ENCODE measurements around the gene MCM8. TPM values are rescaled to one million over a fixed set of nuclear protein-coding genes. Genes with fewer than 3 reads are reported as not detected.

Gene MCM8
- total RNA-seq, 1 experiment from 2014 or later = 20.6 TPM

GRCh38 chr20:5928836-5929715 lies 21.4 kb upstream of the MCM8 start:
- TF ChIP-seq CTCF (IDR thresholded peaks at IDR 0.05; ENCODE audit: unreplicated experiment) = no peak
- no peaks in the 10 kb centered on the region for H3K36me3 Mint-ChIP-seq (ENCODE audit: insufficient read depth, unreplicated experiment)
- no peak overlapping the region for H3K4me3 Mint-ChIP-seq (ENCODE audit: low read depth, unreplicated experiment)
- H3K9me3 Mint-ChIP-seq (ENCODE audit: low read depth, unreplicated experiment) = no peaks in the 10 kb centered on the region
- no peak overlapping the region for H3K27ac Mint-ChIP-seq (ENCODE audit: unreplicated experiment)
- H3K4me1 Mint-ChIP-seq (ENCODE audit: low read depth, unreplicated experiment) = no peaks in the 10 kb centered on the region
- CTCF ChIA-PET = no interaction called here
- no peak for DNase-seq
- no TSS peak for BruUV-seq (replicated peaks)
- intact Hi-C loops (cut with micrococcal nuclease; ENCODE audit: unreplicated experiment) = no loop called here
- peaks cover 52% of the 10 kb centered on the region for H3K27me3 Mint-ChIP-seq (ENCODE audit: unreplicated experiment)

GRCh38 chr20:5931411-5931810 lies 19.0 kb upstream of the MCM8 start:
- Mint-ChIP-seq H3K9me3 (ENCODE audit: low read depth, unreplicated experiment) (no peaks in the 10 kb centered on the region), H3K4me1 (ENCODE audit: low read depth, unreplicated experiment) (no peaks in the 10 kb centered on the region), H3K36me3 (ENCODE audit: insufficient read depth, unreplicated experiment) (no peaks in the 10 kb centered on the region), H3K27me3 (ENCODE audit: unreplicated experiment) (peaks cover 46% of the 10 kb centered on the region), H3K27ac (ENCODE audit: unreplicated experiment) (no peak overlapping the region), H3K4me3 (ENCODE audit: low read depth, unreplicated experiment) (no peak overlapping the region)
- no peak for TF ChIP-seq CTCF (IDR thresholded peaks at IDR 0.05; ENCODE audit: unreplicated experiment)
- CTCF ChIA-PET = no interaction called here
- intact Hi-C loops (cut with micrococcal nuclease; ENCODE audit: unreplicated experiment) = loop anchor here (10.0 kb wide), 1 partner anchor 367 kb away; no protein-coding TSS in a partner anchor
- DNase-seq = no peak
- BruUV-seq (replicated peaks) = no TSS peak

- Mint-ChIP-seq H3K4me3 (ENCODE audit: low read depth, unreplicated experiment) (no peak overlapping the region), H3K36me3 (ENCODE audit: insufficient read depth, unreplicated experiment) (no peaks in the 10 kb centered on the region), H3K27ac (ENCODE audit: unreplicated experiment) (no peak overlapping the region), H3K4me1 (ENCODE audit: low read depth, unreplicated experiment) (no peaks in the 10 kb centered on the region), H3K27me3 (ENCODE audit: unreplicated experiment) (peaks cover 46% of the 10 kb centered on the region), H3K9me3 (ENCODE audit: low read depth, unreplicated experiment) (no peaks in the 10 kb centered on the region)
- no TSS peak for BruUV-seq (replicated peaks)
- CTCF ChIA-PET = interaction anchor here (1.3 kb wide), 1 partner anchor 403 kb away, joined by 3 read pairs; no protein-coding TSS in a partner anchor
- TF ChIP-seq CTCF (IDR thresholded peaks at IDR 0.05; ENCODE audit: unreplicated experiment) = no peak
- intact Hi-C loops (cut with micrococcal nuclease; ENCODE audit: unreplicated experiment) = loop anchor here (10.0 kb wide), 1 partner anchor 368 kb away; no protein-coding TSS in a partner anchor
- DNase-seq = no peak
Measured at GRCh38 chr20:5932796-5933195, 17.7 kb upstream of the MCM8 start.

- Mint-ChIP-seq H3K27ac (ENCODE audit: unreplicated experiment) (no peak overlapping the region), H3K4me3 (ENCODE audit: low read depth, unreplicated experiment) (no peak overlapping the region), H3K36me3 (ENCODE audit: insufficient read depth, unreplicated experiment) (no peaks in the 10 kb centered on the region), H3K9me3 (ENCODE audit: low read depth, unreplicated experiment) (no peaks in the 10 kb centered on the region), H3K27me3 (ENCODE audit: unreplicated experiment) (peaks cover 39% of the 10 kb centered on the region), H3K4me1 (ENCODE audit: low read depth, unreplicated experiment) (no peaks in the 10 kb centered on the region)
- TF ChIP-seq CTCF (IDR thresholded peaks at IDR 0.05; ENCODE audit: unreplicated experiment) = no peak
- CTCF ChIA-PET = interaction anchor here (1.3 to 1.5 kb wide), 2 partner anchors 377 to 404 kb away, joined by 3 to 5 read pairs; no protein-coding TSS in a partner anchor
- no TSS peak for BruUV-seq (replicated peaks)
- intact Hi-C loops (cut with micrococcal nuclease; ENCODE audit: unreplicated experiment) = loop anchor here (10.0 kb wide), 1 partner anchor 369 kb away; no protein-coding TSS in a partner anchor
- peak; percentile 9 for DNase-seq
Measured at GRCh38 chr20:5933802-5934436, 16.5 kb upstream of the MCM8 start.
